ENCODE results near the gene TM4SF1.
A peak's percentile ranks its signal among the peaks of the same experiment; 100 is the strongest.

The TM4SF1 gene

GRCh38 chr3:149374793-149375500 is 2.5 kb downstream of the TM4SF1 start:
- no peaks in the 10 kb centered on the region for H3K27me3 ChIP-seq (replicated peaks in 2 of 5; ENCODE audit: control insufficient read depth in 4 of 5, insufficient read depth in 5 of 5, low read length in 4 of 5)
- ChIA-PET POLR2A (no interaction called here), CTCF (interaction anchor here (1.5 to 1.7 kb wide), 2 partner anchors 32 to 34 kb away, joined by 4 read pairs; no protein-coding TSS in a partner anchor)
- H3K4me3 ChIP-seq (ENCODE audit: control insufficient read depth in 1 of 7, extremely low read depth in 1 of 7, insufficient read depth in 4 of 7, low read depth in 2 of 7, low read length in 6 of 7), result peak overlapping the region in 3 of 7 experiments; percentile 59 to 86 (median 75)
- H3K4me1 ChIP-seq (ENCODE audit: control extremely low read depth in 1 of 4, control insufficient read depth in 4 of 4, insufficient read depth in 4 of 4, low read length in 3 of 4), result peaks cover 23 to 93% (median 73%) of the 10 kb centered on the region in 4 experiments
- peak overlapping the region in 1 of 2 experiments; percentile 77 for H3K27ac ChIP-seq (ENCODE audit: insufficient read depth in 1 of 2, low read depth in 1 of 2, low read length in 2 of 2, poor library complexity in 1 of 2, severe bottlenecking in 2 of 2)
- WGBS (ENCODE audit: insufficient coverage), result 94% methylated on average over 2 of the region's 3 CpGs
- peaks cover 0 to 12% (median 3%) of the 10 kb centered on the region in 4 experiments for H3K36me3 ChIP-seq (ENCODE audit: control insufficient read depth in 4 of 4, insufficient read depth in 4 of 4, low read length in 3 of 4)
- no peak for DNase-seq
- no peaks in the 10 kb centered on the region for H3K9me3 ChIP-seq (ENCODE audit: control extremely low read depth in 1 of 5, control insufficient read depth in 4 of 5, insufficient read depth in 2 of 5, low read depth in 1 of 5, low read length in 4 of 5)

DNA sequence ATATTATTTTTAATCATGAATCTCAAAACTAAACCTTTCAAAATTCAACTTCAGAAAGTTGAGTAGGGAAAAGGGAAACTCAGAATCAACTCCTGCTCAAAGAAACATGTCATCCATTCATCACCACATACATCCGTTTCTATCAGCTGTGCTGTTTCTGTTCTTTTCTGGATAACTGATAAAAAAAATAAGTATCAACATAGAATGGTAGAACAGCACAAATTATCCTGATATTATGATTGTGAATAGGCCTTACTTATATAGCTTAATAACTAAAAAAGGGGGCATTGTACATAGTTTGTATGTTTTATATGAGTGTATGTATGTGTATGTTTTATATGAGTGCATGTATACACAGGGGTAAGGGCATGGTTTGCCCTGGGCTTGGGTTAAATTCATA is 3.1 kb downstream of the TM4SF1 start:
- POLR2A ChIA-PET, result no interaction called here
- WGBS (ENCODE audit: insufficient coverage), result no CpG with 5 or more reads among the region's 1 CpG
- CTCF ChIA-PET, result interaction anchor here (0.6 to 1.7 kb wide), 4 partner anchors 10 to 35 kb away, joined by 3 to 4 read pairs (median 4); no protein-coding TSS in a partner anchor

GRCh38 chr3:149373235-149374125 is 4.0 kb downstream of the TM4SF1 start:
- Histone ChIP-seq H3K36me3 (ENCODE audit: control insufficient read depth in 4 of 4, insufficient read depth in 4 of 4, low read length in 3 of 4) (peaks cover 0 to 12% (median 4%) of the 10 kb centered on the region in 4 experiments), H3K27ac (ENCODE audit: insufficient read depth in 1 of 2, low read depth in 1 of 2, low read length in 2 of 2, poor library complexity in 1 of 2, severe bottlenecking in 2 of 2) (peak overlapping the region in 1 of 2 experiments; percentile 52), H3K4me1 (ENCODE audit: control extremely low read depth in 1 of 4, control insufficient read depth in 4 of 4, insufficient read depth in 4 of 4, low read length in 3 of 4) (peaks cover 23 to 96% (median 72%) of the 10 kb centered on the region in 4 experiments), H3K27me3 (replicated peaks in 2 of 5; ENCODE audit: control insufficient read depth in 4 of 5, insufficient read depth in 5 of 5, low read length in 4 of 5) (no peaks in the 10 kb centered on the region), H3K4me3 (ENCODE audit: control insufficient read depth in 1 of 7, extremely low read depth in 1 of 7, insufficient read depth in 4 of 7, low read depth in 2 of 7, low read length in 6 of 7) (no peak overlapping the region), H3K9me3 (ENCODE audit: control extremely low read depth in 1 of 5, control insufficient read depth in 4 of 5, insufficient read depth in 2 of 5, low read depth in 1 of 5, low read length in 4 of 5) (no peaks in the 10 kb centered on the region)
- no CpG with 5 or more reads among the region's 2 CpGs for WGBS (ENCODE audit: insufficient coverage)
- ChIA-PET POLR2A (interaction anchor here (0.6 kb wide), 1 partner anchor 258 kb away, joined by 3 read pairs; no protein-coding TSS in a partner anchor), CTCF (interaction anchor here (0.6 to 1.7 kb wide), 5 partner anchors 11 to 33 kb away, joined by 3 to 4 read pairs (median 4); no protein-coding TSS in a partner anchor)
- DNase-seq, result peak in 2 of 3 donors; percentile 35 to 51

More for the DNA sequence above, 3.1 kb downstream of the TM4SF1 start:
- DNase-seq, result no peak
- Histone ChIP-seq H3K27me3 (replicated peaks in 2 of 5; ENCODE audit: control insufficient read depth in 4 of 5, insufficient read depth in 5 of 5, low read length in 4 of 5) (no peaks in the 10 kb centered on the region), H3K9me3 (ENCODE audit: control extremely low read depth in 1 of 5, control insufficient read depth in 4 of 5, insufficient read depth in 2 of 5, low read depth in 1 of 5, low read length in 4 of 5) (no peaks in the 10 kb centered on the region), H3K27ac (ENCODE audit: insufficient read depth in 1 of 2, low read depth in 1 of 2, low read length in 2 of 2, poor library complexity in 1 of 2, severe bottlenecking in 2 of 2) (peak overlapping the region in 1 of 2 experiments; percentile 15), H3K4me1 (ENCODE audit: control extremely low read depth in 1 of 4, control insufficient read depth in 4 of 4, insufficient read depth in 4 of 4, low read length in 3 of 4) (peaks cover 23 to 97% (median 75%) of the 10 kb centered on the region in 4 experiments), H3K36me3 (ENCODE audit: control insufficient read depth in 4 of 4, insufficient read depth in 4 of 4, low read length in 3 of 4) (peaks cover 0 to 12% (median 4%) of the 10 kb centered on the region in 4 experiments), H3K4me3 (ENCODE audit: control insufficient read depth in 1 of 7, extremely low read depth in 1 of 7, insufficient read depth in 4 of 7, low read depth in 2 of 7, low read length in 6 of 7) (peak overlapping the region in 1 of 7 experiments; percentile 29)

DNA sequence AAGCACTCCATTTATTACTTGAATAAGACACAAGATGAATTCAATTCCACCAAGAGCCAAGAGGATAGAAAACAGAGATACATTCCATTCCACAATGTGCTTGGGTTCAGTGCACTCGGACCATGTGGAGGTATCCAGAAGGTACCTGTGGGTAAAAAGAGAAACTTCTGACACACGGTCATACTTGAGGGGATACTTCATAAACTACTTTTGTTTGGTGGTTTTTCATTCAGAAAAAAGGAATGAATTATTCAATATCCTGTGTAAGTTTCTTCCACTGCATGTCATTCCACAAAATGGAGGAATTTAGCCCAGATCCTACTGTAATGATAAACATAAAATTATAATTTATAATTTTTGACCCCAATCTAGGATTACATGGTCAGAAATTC is 5.7 kb downstream of the TM4SF1 start:
- Histone ChIP-seq H3K36me3 (ENCODE audit: control insufficient read depth in 4 of 4, insufficient read depth in 4 of 4, low read length in 3 of 4) (peaks cover 0 to 12% (median 4%) of the 10 kb centered on the region in 4 experiments), H3K27ac (ENCODE audit: insufficient read depth in 1 of 2, low read depth in 1 of 2, low read length in 2 of 2, poor library complexity in 1 of 2, severe bottlenecking in 2 of 2) (peak overlapping the region in 1 of 2 experiments; percentile 45), H3K9me3 (ENCODE audit: control extremely low read depth in 1 of 5, control insufficient read depth in 4 of 5, insufficient read depth in 2 of 5, low read depth in 1 of 5, low read length in 4 of 5) (no peaks in the 10 kb centered on the region), H3K27me3 (replicated peaks in 2 of 5; ENCODE audit: control insufficient read depth in 4 of 5, insufficient read depth in 5 of 5, low read length in 4 of 5) (no peaks in the 10 kb centered on the region), H3K4me3 (ENCODE audit: control insufficient read depth in 1 of 7, extremely low read depth in 1 of 7, insufficient read depth in 4 of 7, low read depth in 2 of 7, low read length in 6 of 7) (peak overlapping the region in 3 of 7 experiments; percentile 9 to 43 (median 28)), H3K4me1 (ENCODE audit: control extremely low read depth in 1 of 4, control insufficient read depth in 4 of 4, insufficient read depth in 4 of 4, low read length in 3 of 4) (peaks cover 11 to 86% (median 61%) of the 10 kb centered on the region in 4 experiments)
- WGBS (ENCODE audit: insufficient coverage), result no CpG with 5 or more reads among the region's 2 CpGs
- DNase-seq, result no peak
- POLR2A ChIA-PET, result no interaction called here
- CTCF ChIA-PET, result interaction anchor here (0.9 to 1.9 kb wide), 3 partner anchors 12 to 104 kb away, joined by 3 to 8 read pairs (median 3); no protein-coding TSS in a partner anchor

DNA sequence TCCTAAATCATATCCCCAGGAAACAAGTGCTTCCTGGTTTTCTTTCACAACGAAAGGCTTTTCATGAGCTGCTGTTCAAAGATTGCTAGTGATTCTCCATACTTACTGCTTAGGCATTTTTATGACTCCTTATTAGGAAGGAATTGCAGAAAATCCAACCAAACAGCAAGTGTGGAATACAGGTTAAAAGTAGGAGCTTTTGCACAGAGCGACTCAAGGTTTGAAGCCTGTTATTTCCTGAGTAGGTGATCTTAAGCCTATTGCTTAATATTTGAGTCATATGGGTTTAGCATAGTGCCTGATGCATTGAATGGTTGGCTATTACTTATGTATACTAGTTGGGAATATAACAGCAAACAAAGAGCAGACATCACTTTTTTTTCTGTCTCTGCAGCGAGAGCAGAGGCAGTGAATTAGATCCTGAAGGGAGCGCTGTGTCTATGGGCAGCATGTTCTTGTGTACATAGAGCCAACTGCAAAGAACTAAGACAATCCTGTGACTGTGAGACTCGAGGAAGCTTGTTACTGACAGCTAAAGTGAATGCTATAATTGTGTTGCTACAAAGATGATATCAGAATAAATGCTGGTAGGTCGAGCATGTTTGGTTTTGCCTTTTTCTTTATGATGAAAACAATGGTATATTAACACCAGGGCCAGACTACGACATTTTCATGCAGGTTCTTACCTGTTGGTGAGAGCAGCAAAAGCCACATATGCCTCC is 6.3 kb downstream of the TM4SF1 start:
- Histone ChIP-seq H3K4me1 (ENCODE audit: control extremely low read depth in 1 of 4, control insufficient read depth in 4 of 4, insufficient read depth in 4 of 4, low read length in 3 of 4) (peaks cover 8 to 82% (median 58%) of the 10 kb centered on the region in 4 experiments), H3K27ac (ENCODE audit: insufficient read depth in 1 of 2, low read depth in 1 of 2, low read length in 2 of 2, poor library complexity in 1 of 2, severe bottlenecking in 2 of 2) (peak overlapping the region; percentile 28 to 45), H3K4me3 (ENCODE audit: control insufficient read depth in 1 of 7, extremely low read depth in 1 of 7, insufficient read depth in 4 of 7, low read depth in 2 of 7, low read length in 6 of 7) (peak overlapping the region in 4 of 7 experiments; percentile 9 to 43 (median 33)), H3K36me3 (ENCODE audit: control insufficient read depth in 4 of 4, insufficient read depth in 4 of 4, low read length in 3 of 4) (peaks cover 0 to 12% (median 4%) of the 10 kb centered on the region in 4 experiments), H3K9me3 (ENCODE audit: control extremely low read depth in 1 of 5, control insufficient read depth in 4 of 5, insufficient read depth in 2 of 5, low read depth in 1 of 5, low read length in 4 of 5) (no peaks in the 10 kb centered on the region), H3K27me3 (replicated peaks in 2 of 5; ENCODE audit: control insufficient read depth in 4 of 5, insufficient read depth in 5 of 5, low read length in 4 of 5) (no peaks in the 10 kb centered on the region)
- CTCF ChIA-PET, result interaction anchor here (0.9 to 1.9 kb wide), 5 partner anchors 11 to 120 kb away, joined by 3 to 8 read pairs (median 4); no protein-coding TSS in a partner anchor
- DNase-seq, result peak; percentile 39 to 68 (median 57)
- WGBS (ENCODE audit: insufficient coverage), result 26% methylated on average over 6 of the region's 7 CpGs
- POLR2A ChIA-PET, result no interaction called here

Measured in common myeloid progenitor, CD34-positive (primary cell).